Measurements from ENCODE around the gene PBX3. TPM values are rescaled to one million over a fixed set of nuclear protein-coding genes. Genes with fewer than 3 reads are reported as not detected.

The PBX3 gene
- total and polyA plus RNA-seq, 8 donors = 8.9 to 36.8 (median 21.5) TPM

GRCh38 chr9:125961072-125961471 is 213.9 kb downstream of the PBX3 start:
- no peaks in the 10 kb centered on the region for H3K36me3 ChIP-seq
- no peak for FAIRE-seq
- no peak overlapping the region for H3K4me3 ChIP-seq
- ATAC-seq = peak in 1 of 4 donors; percentile 26
- H3K27me3 ChIP-seq = no peaks in the 10 kb centered on the region
- no peak for TF ChIP-seq CTCF (IDR thresholded peaks at IDR 0.05)
- no peaks in the 10 kb centered on the region for H3K9me3 ChIP-seq
- 90% methylated on average over 7 of the region's 7 CpGs for WGBS, 2 donors
- no peak overlapping the region for H3K27ac ChIP-seq
- no peaks in the 10 kb centered on the region for H3K4me1 ChIP-seq
- no peak for DNase-seq
- intact Hi-C loops (cut with DNase I) = no loop called here

DNA sequence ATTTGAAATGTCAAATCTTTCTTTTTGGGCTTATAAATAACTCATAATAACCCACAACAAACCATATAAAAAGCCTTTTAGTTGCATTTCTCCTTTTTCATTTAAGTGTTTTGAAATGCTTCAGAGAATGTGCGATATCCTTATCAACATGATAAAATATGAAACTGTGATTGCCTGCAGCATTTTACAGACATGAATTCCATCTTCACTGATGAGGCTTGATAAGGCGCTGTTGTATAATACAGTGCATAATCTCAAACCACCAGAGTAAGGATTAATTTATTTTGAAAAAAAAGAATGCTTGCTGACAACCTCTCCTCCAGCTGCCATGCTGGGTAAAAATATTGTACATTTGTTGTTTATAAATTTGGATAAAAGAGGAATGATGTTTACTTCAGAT is 216.8 kb downstream of the PBX3 start:
- 79 to 86% methylated on average over 2 of the region's 2 CpGs for whole genome bisulfite sequencing, 2 donors
- Histone ChIP-seq H3K4me1 (no peaks in the 10 kb centered on the region), H3K9me3 (no peaks in the 10 kb centered on the region), H3K27me3 (no peaks in the 10 kb centered on the region), H3K4me3 (no peak overlapping the region), H3K27ac (no peak overlapping the region), H3K36me3 (peaks cover 0 to 8% (median 0%) of the 10 kb centered on the region in 3 donors)
- no peak for TF ChIP-seq CTCF (IDR thresholded peaks at IDR 0.05)
- no peak for ATAC-seq
- intact Hi-C loops (cut with DNase I) = no loop called here
- no peak for FAIRE-seq
- no peak for DNase-seq

- DNase-seq = no peak
- intact Hi-C loops (cut with DNase I) = no loop called here
- no peaks in the 10 kb centered on the region for H3K4me1 ChIP-seq
Observed at GRCh38 chr9:125964702-125965225, 217.6 kb downstream of the PBX3 start.

DNA sequence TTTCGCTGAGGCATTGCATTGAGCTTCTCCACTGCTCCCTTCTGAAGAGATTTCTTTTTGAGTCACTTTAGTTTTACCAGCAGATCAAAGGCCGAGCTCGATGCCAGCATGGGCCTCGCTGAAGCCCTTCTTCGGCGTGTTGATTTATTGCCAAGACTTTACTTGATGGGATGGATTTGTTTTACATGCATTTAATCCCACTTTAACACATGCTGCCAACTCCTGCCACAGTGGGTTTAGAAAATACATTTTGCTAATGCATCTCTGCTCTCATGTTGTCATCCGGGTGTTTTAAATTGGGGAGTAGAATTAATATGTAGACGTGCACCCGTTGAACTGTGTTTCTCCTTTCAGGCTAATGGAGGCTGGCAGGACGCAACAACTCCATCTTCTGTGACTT is 218.3 kb downstream of the PBX3 start:
- intact Hi-C loops (cut with DNase I) = no loop called here
- Histone ChIP-seq H3K9me3 (no peaks in the 10 kb centered on the region), H3K27me3 (no peaks in the 10 kb centered on the region), H3K4me3 (no peak overlapping the region), H3K27ac (no peak overlapping the region), H3K36me3 (peaks cover 0 to 8% (median 0%) of the 10 kb centered on the region in 3 donors), H3K4me1 (no peaks in the 10 kb centered on the region)
- TF ChIP-seq CTCF (IDR thresholded peaks at IDR 0.05) = no peak
- FAIRE-seq (no peak), DNase-seq (no peak), ATAC-seq (no peak)
- 88 to 94% methylated on average over 10 of the region's 10 CpGs for WGBS, 2 donors

More at GRCh38 chr9:125964702-125965225, 217.6 kb downstream of the PBX3 start:
- ATAC-seq (no peak), FAIRE-seq (no peak)
- no peaks in the 10 kb centered on the region for H3K9me3 ChIP-seq
- 87 to 89% methylated on average over 6 of the region's 6 CpGs for WGBS, 2 donors
- H3K27me3 ChIP-seq = no peaks in the 10 kb centered on the region
- H3K27ac ChIP-seq = no peak overlapping the region
- H3K36me3 ChIP-seq = peaks cover 0 to 8% (median 0%) of the 10 kb centered on the region in 3 donors
- H3K4me3 ChIP-seq = no peak overlapping the region
- no peak for TF ChIP-seq CTCF (IDR thresholded peaks at IDR 0.05)

DNA sequence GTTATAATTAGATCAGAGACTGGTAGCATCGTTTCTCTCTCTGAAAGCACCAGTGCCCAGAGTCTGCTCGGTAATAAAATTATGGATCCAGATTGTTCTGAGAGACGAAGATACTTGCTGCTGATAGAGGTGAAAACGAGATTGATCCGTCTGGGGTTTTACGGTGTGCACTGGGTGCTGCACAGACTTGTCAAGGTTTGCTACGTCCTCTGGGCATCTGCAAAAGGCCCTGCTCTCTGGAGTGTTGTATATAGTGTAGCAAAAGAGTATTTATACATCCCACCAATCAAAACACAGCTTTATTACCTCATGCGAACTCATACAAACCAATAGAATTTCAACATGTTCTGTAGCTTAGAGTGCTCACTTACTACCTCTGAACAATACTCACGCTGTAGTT is 219.3 kb downstream of the PBX3 start:
- no peak overlapping the region for H3K27ac ChIP-seq
- no peak for FAIRE-seq
- TF ChIP-seq CTCF (IDR thresholded peaks at IDR 0.05) = no peak

More for the DNA sequence above, 219.3 kb downstream of the PBX3 start:
- WGBS, 2 donors = 78 to 79% methylated on average over 9 of the region's 9 CpGs
- Histone ChIP-seq H3K4me1 (no peaks in the 10 kb centered on the region), H3K9me3 (no peaks in the 10 kb centered on the region), H3K36me3 (peaks cover 0 to 8% (median 0%) of the 10 kb centered on the region in 3 donors), H3K27me3 (no peaks in the 10 kb centered on the region), H3K4me3 (no peak overlapping the region)
- DNase-seq (no peak), ATAC-seq (no peak)
- intact Hi-C loops (cut with DNase I) = no loop called here

Data from pancreas (tissue), 10 donors.